ENCODE results near the gene PDE7B.

DNA sequence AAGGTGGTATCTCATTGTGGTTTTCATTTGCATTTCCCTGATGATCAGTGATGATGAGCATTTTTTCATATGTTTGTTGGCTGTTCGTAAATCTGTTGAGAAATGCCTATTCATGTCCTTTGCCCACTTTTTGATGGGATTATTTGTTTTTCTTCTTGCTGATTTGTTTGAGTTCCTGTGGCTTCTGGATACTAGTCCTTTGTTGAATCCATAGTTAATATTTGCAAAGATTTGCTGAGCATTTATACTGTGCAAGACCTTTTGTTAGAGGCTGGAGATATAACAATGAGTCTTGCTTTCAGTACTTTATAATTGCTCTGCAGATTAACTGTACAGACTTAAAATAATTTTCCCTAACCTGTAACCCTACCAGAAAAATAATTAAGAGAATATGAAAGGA, 35.6 kb downstream of the PDE7B start:
- TF ChIP-seq, protein P1, sequence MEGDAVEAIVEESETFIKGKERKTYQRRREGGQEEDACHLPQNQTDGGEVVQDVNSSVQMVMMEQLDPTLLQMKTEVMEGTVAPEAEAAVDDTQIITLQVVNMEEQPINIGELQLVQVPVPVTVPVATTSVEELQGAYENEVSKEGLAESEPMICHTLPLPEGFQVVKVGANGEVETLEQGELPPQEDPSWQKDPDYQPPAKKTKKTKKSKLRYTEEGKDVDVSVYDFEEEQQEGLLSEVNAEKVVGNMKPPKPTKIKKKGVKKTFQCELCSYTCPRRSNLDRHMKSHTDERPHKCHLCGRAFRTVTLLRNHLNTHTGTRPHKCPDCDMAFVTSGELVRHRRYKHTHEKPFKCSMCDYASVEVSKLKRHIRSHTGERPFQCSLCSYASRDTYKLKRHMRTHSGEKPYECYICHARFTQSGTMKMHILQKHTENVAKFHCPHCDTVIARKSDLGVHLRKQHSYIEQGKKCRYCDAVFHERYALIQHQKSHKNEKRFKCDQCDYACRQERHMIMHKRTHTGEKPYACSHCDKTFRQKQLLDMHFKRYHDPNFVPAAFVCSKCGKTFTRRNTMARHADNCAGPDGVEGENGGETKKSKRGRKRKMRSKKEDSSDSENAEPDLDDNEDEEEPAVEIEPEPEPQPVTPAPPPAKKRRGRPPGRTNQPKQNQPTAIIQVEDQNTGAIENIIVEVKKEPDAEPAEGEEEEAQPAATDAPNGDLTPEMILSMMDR (IDR thresholded peaks at IDR 0.05; ENCODE audit: control extremely low read depth in 1 of 3, insufficient read depth in 1 of 3, low read depth in 1 of 3, low read length in 3 of 3), result no peak
- TF ChIP-seq, protein P2, sequence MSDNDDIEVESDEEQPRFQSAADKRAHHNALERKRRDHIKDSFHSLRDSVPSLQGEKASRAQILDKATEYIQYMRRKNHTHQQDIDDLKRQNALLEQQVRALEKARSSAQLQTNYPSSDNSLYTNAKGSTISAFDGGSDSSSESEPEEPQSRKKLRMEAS (IDR thresholded peaks at IDR 0.05), result no peak

Data from H1 (cell line).